Bronchial epithelial cell (primary cell): ENCODE results near the gene LRP1B. TPM values are rescaled to one million over a fixed set of nuclear protein-coding genes. Genes with fewer than 3 reads are reported as not detected.
A peak's percentile ranks its signal among the peaks of the same experiment; 100 is the strongest.

Source experiments
- DNase-seq: peaks from one replicate; pipeline ENCODE4 v3.0.0-alpha.2; 2010; ENCODE audit warnings: low read depth
- FAIRE-seq: peaks from 2 replicates; lab custom pipeline; 2011; peaks lifted over from hg19 to GRCh38; lab: Jason Lieb, UNC
- H3K27me3 ChIP-seq: 2 replicates; pipeline ENCODE4 v1.5.1; 2011; ENCODE audit warnings: low read length; ENCODE audit not compliant: control insufficient read depth, insufficient read depth
- H3K36me3 ChIP-seq: 2 replicates; pipeline ENCODE4 v1.5.1; 2011; ENCODE audit warnings: low read length; ENCODE audit not compliant: control insufficient read depth, insufficient read depth
- H3K4me3 ChIP-seq: 2 replicates; pipeline ENCODE4 v1.5.1; 2011; ENCODE audit warnings: mild to moderate bottlenecking, low read depth, low read length, control low read depth
- CTCF ChIP-seq: IDR thresholded peaks from 2 replicates; pipeline ENCODE4 v1.5.1; 2011; ENCODE audit warnings: mild to moderate bottlenecking, moderate library complexity, low read length, control low read depth, inconsistent platforms; ENCODE audit not compliant: insufficient read depth, severe bottlenecking
- total RNA-seq: library from RNA; depleted of rRNA; stranded (reverse); fragments of >200 nt; gene quantifications from 2 replicates; pipeline ENCODE4 v1.2.1, GENCODE V29; 2014

The LRP1B gene
- total RNA-seq, 1 donor from 2014 or later: under 0.01 TPM

GRCh38 chr2:142041996-142042395, 88.8 kb downstream of the LRP1B start:
- FAIRE-seq (no peak), DNase-seq (no peak)
- no peaks in the 10 kb centered on the region for H3K36me3 ChIP-seq
- no peaks in the 10 kb centered on the region for H3K27me3 ChIP-seq
- no peak overlapping the region for H3K4me3 ChIP-seq
- TF ChIP-seq CTCF: no peak

GRCh38 chr2:142041105-142041504, 89.7 kb downstream of the LRP1B start:
- no peak overlapping the region for H3K4me3 ChIP-seq
- no peaks in the 10 kb centered on the region for H3K36me3 ChIP-seq
- DNase-seq: peak; percentile 14
- no peak for TF ChIP-seq CTCF
- no peak for FAIRE-seq
- no peaks in the 10 kb centered on the region for H3K27me3 ChIP-seq

GRCh38 chr2:142040556-142040955, 90.3 kb downstream of the LRP1B start:
- no peak for TF ChIP-seq CTCF
- no peak for FAIRE-seq
- H3K27me3 ChIP-seq: no peaks in the 10 kb centered on the region
- no peaks in the 10 kb centered on the region for H3K36me3 ChIP-seq
- no peak for DNase-seq
- H3K4me3 ChIP-seq: no peak overlapping the region

- H3K4me3 ChIP-seq: no peak overlapping the region
- H3K36me3 ChIP-seq: no peaks in the 10 kb centered on the region
- H3K27me3 ChIP-seq: no peaks in the 10 kb centered on the region
- no peak for TF ChIP-seq CTCF
- DNase-seq: peak; percentile 4
- no peak for FAIRE-seq
Observed at GRCh38 chr2:142038826-142039225, 92.0 kb downstream of the LRP1B start.

GRCh38 chr2:142037744-142038143, 93.1 kb downstream of the LRP1B start:
- no peak for FAIRE-seq
- peak; percentile 15 for DNase-seq
- Histone ChIP-seq H3K36me3 (no peaks in the 10 kb centered on the region), H3K4me3 (no peak overlapping the region), H3K27me3 (no peaks in the 10 kb centered on the region)
- TF ChIP-seq CTCF: no peak

- DNase-seq: peak; percentile 8
- Histone ChIP-seq H3K36me3 (no peaks in the 10 kb centered on the region), H3K4me3 (no peak overlapping the region), H3K27me3 (no peaks in the 10 kb centered on the region)
- no peak for FAIRE-seq
- TF ChIP-seq CTCF: no peak
Observed at GRCh38 chr2:142037066-142037465, 93.8 kb downstream of the LRP1B start.
